Mesendoderm (in vitro differentiated cells): ENCODE measurements around the gene NLRP9.

Source experiments
- DNase-seq: peaks from one replicate; pipeline ENCODE4 v3.0.0; 2013
- H2AK5ac ChIP-seq: 2 replicates; pipeline ENCODE4 v1.6.1; 2013; ENCODE audit warnings: low read length, inconsistent platforms
- H2BK120ac ChIP-seq: 2 replicates; pipeline ENCODE4 v1.6.1; 2013; ENCODE audit warnings: low read depth, mild to moderate bottlenecking, low read length, moderate library complexity, mixed read lengths
- H2BK15ac ChIP-seq: replicated peaks from 2 replicates; pipeline ENCODE4 v1.6.1; 2013; ENCODE audit warnings: low read depth, mild to moderate bottlenecking, moderate library complexity
- H2BK5ac ChIP-seq: 2 replicates; pipeline ENCODE4 v1.6.1; 2013; ENCODE audit warnings: low read length, inconsistent platforms
- H3K18ac ChIP-seq: 2 replicates; pipeline ENCODE4 v1.6.1; 2013; ENCODE audit warnings: mild to moderate bottlenecking, low read length, mixed read lengths
- H3K23ac ChIP-seq: one replicate; pipeline ENCODE4 v1.6.1; 2013; ENCODE audit warnings: low read length
- H3K27ac ChIP-seq: 2 replicates; pipeline ENCODE4 v1.5.1; 2013; ENCODE audit warnings: low read depth, mild to moderate bottlenecking, inconsistent platforms, low read length, moderate library complexity
- H3K27me3 ChIP-seq: 2 replicates; pipeline ENCODE4 v1.6.1; 2013; ENCODE audit warnings: low read length, control low read depth, mild to moderate bottlenecking, inconsistent platforms; ENCODE audit not compliant: insufficient read depth, poor library complexity
- H3K36me3 ChIP-seq: 2 replicates; pipeline ENCODE4 v1.6.1; 2013; ENCODE audit warnings: low read length, inconsistent platforms; ENCODE audit not compliant: control insufficient read depth, insufficient read depth
- H3K4ac ChIP-seq: one replicate; pipeline ENCODE4 v1.6.1; 2013; ENCODE audit warnings: low read depth, mild to moderate bottlenecking, low read length, moderate library complexity
- H3K4me1 ChIP-seq: 2 replicates; pipeline ENCODE4 v1.6.1; 2013; ENCODE audit warnings: low read depth, low read length, inconsistent platforms; ENCODE audit not compliant: control insufficient read depth
- H3K4me2 ChIP-seq: 2 replicates; pipeline ENCODE4 v1.6.1; 2013; ENCODE audit warnings: low read length
- H3K4me3 ChIP-seq: 2 replicates; pipeline ENCODE4 v1.5.1; 2013; ENCODE audit warnings: mild to moderate bottlenecking, low read length
- H3K56ac ChIP-seq: one replicate; pipeline ENCODE4 v1.6.1; 2013; ENCODE audit warnings: low read length
- H3K79me1 ChIP-seq: 2 replicates; pipeline ENCODE4 v1.6.1; 2013; ENCODE audit warnings: low read length, inconsistent platforms
- H3K79me2 ChIP-seq: 2 replicates; pipeline ENCODE4 v1.6.1; 2013; ENCODE audit warnings: mild to moderate bottlenecking, low read length; ENCODE audit not compliant: control insufficient read depth, insufficient read depth
- H3K9ac ChIP-seq: 2 replicates; pipeline ENCODE4 v1.6.1; 2013; ENCODE audit warnings: low read length, inconsistent platforms
- H4K5ac ChIP-seq: one replicate; pipeline ENCODE4 v1.6.1; 2013; ENCODE audit warnings: low read length
- H4K8ac ChIP-seq: one replicate; pipeline ENCODE4 v1.6.1; 2013; ENCODE audit warnings: low read depth, mild to moderate bottlenecking, control low read depth, low read length, moderate library complexity
- WGBS: extraction: QIAGEN DNeasy Blood & Tissue Kit; methylation state at CpG from one replicate; pipeline ENCODE4 v1.1.7; 2013; ENCODE audit warnings: low lambda C conversion rate, missing lambda C conversion rate; ENCODE audit not compliant: insufficient coverage; ENCODE audit errors: extremely low coverage; 5-methylcytosine and 5-hydroxymethylcytosine counted together

The NLRP9 gene

GRCh38 chr19:55672418-55672817, 65.8 kb downstream of the NLRP9 start:
- no peak overlapping the region for H3K56ac ChIP-seq
- H2BK5ac ChIP-seq: no peak overlapping the region
- DNase-seq: no peak
- peaks cover 9% of the 10 kb centered on the region for H3K36me3 ChIP-seq
- H3K18ac ChIP-seq: no peak overlapping the region
- no peak overlapping the region for H3K4me3 ChIP-seq
- no peak overlapping the region for H2AK5ac ChIP-seq
- no peak overlapping the region for H3K27ac ChIP-seq
- no peak overlapping the region for H3K4ac ChIP-seq
- peaks cover 15% of the 10 kb centered on the region for H3K79me1 ChIP-seq
- H4K8ac ChIP-seq: no peak overlapping the region
- peaks cover 53% of the 10 kb centered on the region for H3K79me2 ChIP-seq
- peaks cover 2% of the 10 kb centered on the region for H3K4me1 ChIP-seq
- no peaks in the 10 kb centered on the region for H3K27me3 ChIP-seq
- H3K4me2 ChIP-seq: no peak overlapping the region
- H2BK15ac ChIP-seq: no peak overlapping the region
- no peak overlapping the region for H3K9ac ChIP-seq
- WGBS: no CpG with 5 or more reads among the region's 5 CpGs
- H3K23ac ChIP-seq: no peak overlapping the region
- H4K5ac ChIP-seq: no peak overlapping the region
- no peak overlapping the region for H2BK120ac ChIP-seq

DNA sequence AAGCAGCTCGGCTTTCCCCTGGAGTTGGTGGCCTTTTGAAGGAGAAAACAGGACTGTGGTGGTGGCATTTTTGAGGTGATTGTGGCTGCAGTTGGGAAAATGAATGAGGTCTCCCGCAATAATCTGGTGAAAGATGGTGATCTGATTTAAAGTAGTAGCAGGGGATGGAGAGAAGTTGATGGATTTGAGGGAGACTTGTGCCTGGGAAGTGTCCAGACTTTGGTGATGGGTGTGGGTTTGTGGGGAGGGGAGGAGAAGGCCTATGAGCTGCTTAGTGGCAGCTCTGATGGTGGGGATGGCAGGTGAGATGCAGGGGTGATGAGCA, 67.2 kb downstream of the NLRP9 start:
- peaks cover 54% of the 10 kb centered on the region for H3K79me2 ChIP-seq
- H4K5ac ChIP-seq: no peak overlapping the region
- no peak overlapping the region for H3K4me3 ChIP-seq
- H3K4me2 ChIP-seq: no peak overlapping the region
- peaks cover 17% of the 10 kb centered on the region for H3K36me3 ChIP-seq
- H4K8ac ChIP-seq: no peak overlapping the region
- no peak overlapping the region for H3K56ac ChIP-seq
- no peak overlapping the region for H3K9ac ChIP-seq
- no peaks in the 10 kb centered on the region for H3K27me3 ChIP-seq
- no peak overlapping the region for H3K27ac ChIP-seq
- no peak overlapping the region for H3K4ac ChIP-seq
- H3K4me1 ChIP-seq: no peaks in the 10 kb centered on the region
- H2BK5ac ChIP-seq: no peak overlapping the region
- H3K23ac ChIP-seq: no peak overlapping the region
- H2AK5ac ChIP-seq: no peak overlapping the region
- DNase-seq: no peak
- H2BK120ac ChIP-seq: no peak overlapping the region
- no peak overlapping the region for H3K18ac ChIP-seq
- peaks cover 13% of the 10 kb centered on the region for H3K79me1 ChIP-seq
- no CpG with 5 or more reads among the region's 2 CpGs for WGBS
- H2BK15ac ChIP-seq: no peak overlapping the region

GRCh38 chr19:55670280-55671053, 67.7 kb downstream of the NLRP9 start:
- H3K79me2 ChIP-seq: peaks cover 51% of the 10 kb centered on the region
- no peak overlapping the region for H2AK5ac ChIP-seq
- no peak overlapping the region for H3K4ac ChIP-seq
- no peaks in the 10 kb centered on the region for H3K27me3 ChIP-seq
- no peak overlapping the region for H2BK5ac ChIP-seq
- H3K4me3 ChIP-seq: no peak overlapping the region
- no peak overlapping the region for H3K4me2 ChIP-seq
- no CpG with 5 or more reads among the region's 23 CpGs for whole genome bisulfite sequencing
- no peak overlapping the region for H3K56ac ChIP-seq
- peaks cover 18% of the 10 kb centered on the region for H3K36me3 ChIP-seq
- no peak overlapping the region for H4K5ac ChIP-seq
- no peaks in the 10 kb centered on the region for H3K4me1 ChIP-seq
- H3K27ac ChIP-seq: no peak overlapping the region
- H3K79me1 ChIP-seq: peaks cover 10% of the 10 kb centered on the region
- no peak overlapping the region for H3K9ac ChIP-seq
- no peak for DNase-seq
- no peak overlapping the region for H2BK15ac ChIP-seq
- no peak overlapping the region for H2BK120ac ChIP-seq
- H4K8ac ChIP-seq: no peak overlapping the region
- H3K18ac ChIP-seq: no peak overlapping the region
- H3K23ac ChIP-seq: no peak overlapping the region

DNA sequence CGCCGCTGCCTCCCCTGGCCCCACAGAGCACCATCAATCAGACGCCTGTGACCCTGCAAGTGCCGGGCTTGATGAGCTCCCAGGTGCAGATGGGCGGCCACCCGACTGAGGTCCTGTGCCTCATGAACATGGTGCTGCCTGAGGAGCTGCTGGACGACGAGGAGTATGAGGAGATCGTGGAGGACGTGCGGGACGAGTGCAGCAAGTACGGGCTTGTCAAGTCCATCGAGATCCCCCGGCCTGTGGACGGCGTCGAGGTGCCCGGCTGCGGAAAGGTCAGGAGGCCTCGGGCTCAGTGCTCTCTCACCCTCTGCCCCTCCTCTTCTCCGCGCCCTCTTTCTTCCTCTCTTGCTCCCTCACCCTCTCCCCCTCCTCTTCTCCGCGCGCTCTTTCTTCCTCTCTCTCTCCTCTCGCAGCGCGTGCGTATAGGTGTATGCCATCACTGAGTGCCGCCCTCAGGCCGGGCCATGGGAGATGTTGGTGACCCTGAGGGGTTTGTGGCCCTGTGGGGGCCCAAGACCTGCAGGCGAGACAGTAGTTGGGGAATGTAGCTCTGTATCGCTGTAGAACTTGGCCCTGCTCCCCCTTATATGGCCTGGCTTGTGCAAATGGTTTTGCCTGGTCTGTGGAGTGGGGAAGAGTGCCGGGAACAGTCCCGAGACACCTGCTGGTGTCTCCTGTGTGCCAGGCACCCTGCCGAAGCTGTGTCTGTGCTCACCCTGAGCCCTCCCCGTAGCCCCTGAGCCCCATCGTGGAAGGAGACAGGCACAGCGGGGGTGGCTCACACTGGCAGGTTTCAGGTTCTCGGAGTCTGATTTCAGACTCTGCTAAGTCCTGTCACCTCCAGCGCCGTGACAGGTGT, 68.6 kb downstream of the NLRP9 start:
- Histone ChIP-seq H3K4me3 (no peak overlapping the region), H3K18ac (no peak overlapping the region), H3K23ac (no peak overlapping the region), H3K56ac (no peak overlapping the region), H3K79me2 (peaks cover 52% of the 10 kb centered on the region), H3K36me3 (peaks cover 21% of the 10 kb centered on the region), H2BK5ac (no peak overlapping the region), H2BK15ac (no peak overlapping the region), H3K27me3 (no peaks in the 10 kb centered on the region), H2BK120ac (no peak overlapping the region), H3K4me1 (no peaks in the 10 kb centered on the region), H3K27ac (no peak overlapping the region), H3K79me1 (peaks cover 10% of the 10 kb centered on the region), H3K4ac (no peak overlapping the region), H4K5ac (no peak overlapping the region), H3K9ac (no peak overlapping the region), H4K8ac (no peak overlapping the region), H3K4me2 (no peak overlapping the region), H2AK5ac (no peak overlapping the region)
- no CpG with 5 or more reads among the region's 43 CpGs for WGBS
- no peak for DNase-seq

GRCh38 chr19:55668603-55669348, 69.4 kb downstream of the NLRP9 start:
- Histone ChIP-seq H3K4me1 (no peaks in the 10 kb centered on the region), H3K56ac (no peak overlapping the region), H3K18ac (no peak overlapping the region), H3K27me3 (no peaks in the 10 kb centered on the region), H4K8ac (no peak overlapping the region), H3K4me2 (no peak overlapping the region), H2AK5ac (no peak overlapping the region), H2BK120ac (no peak overlapping the region), H3K4ac (no peak overlapping the region), H3K23ac (no peak overlapping the region), H4K5ac (no peak overlapping the region), H2BK15ac (no peak overlapping the region), H2BK5ac (no peak overlapping the region), H3K36me3 (peaks cover 26% of the 10 kb centered on the region), H3K79me2 (peaks cover 60% of the 10 kb centered on the region), H3K4me3 (no peak overlapping the region), H3K9ac (no peak overlapping the region), H3K27ac (no peak overlapping the region), H3K79me1 (peaks cover 13% of the 10 kb centered on the region)
- no CpG with 5 or more reads among the region's 30 CpGs for WGBS
- DNase-seq: no peak
